DND-41 (cell line): ENCODE measurements around the gene TTBK2.

Experiments
- EZH2 ChIP-seq: IDR thresholded peaks from 3 replicates; pipeline ENCODE4 v1.6.1; 2012; ENCODE audit warnings: borderline replicate concordance, low read depth, mild to moderate bottlenecking, moderate library complexity, low read length, inconsistent platforms; ENCODE audit not compliant: severe bottlenecking
- TF ChIP-seq, protein P1 (sequence below): IDR thresholded peaks from 2 replicates; pipeline ENCODE4 v1.5.1; 2012; ENCODE audit warnings: borderline replicate concordance, low read length, moderate library complexity, mild to moderate bottlenecking; ENCODE audit not compliant: poor library complexity, severe bottlenecking; ENCODE audit errors: extremely low read depth

- TF ChIP-seq, protein P1, sequence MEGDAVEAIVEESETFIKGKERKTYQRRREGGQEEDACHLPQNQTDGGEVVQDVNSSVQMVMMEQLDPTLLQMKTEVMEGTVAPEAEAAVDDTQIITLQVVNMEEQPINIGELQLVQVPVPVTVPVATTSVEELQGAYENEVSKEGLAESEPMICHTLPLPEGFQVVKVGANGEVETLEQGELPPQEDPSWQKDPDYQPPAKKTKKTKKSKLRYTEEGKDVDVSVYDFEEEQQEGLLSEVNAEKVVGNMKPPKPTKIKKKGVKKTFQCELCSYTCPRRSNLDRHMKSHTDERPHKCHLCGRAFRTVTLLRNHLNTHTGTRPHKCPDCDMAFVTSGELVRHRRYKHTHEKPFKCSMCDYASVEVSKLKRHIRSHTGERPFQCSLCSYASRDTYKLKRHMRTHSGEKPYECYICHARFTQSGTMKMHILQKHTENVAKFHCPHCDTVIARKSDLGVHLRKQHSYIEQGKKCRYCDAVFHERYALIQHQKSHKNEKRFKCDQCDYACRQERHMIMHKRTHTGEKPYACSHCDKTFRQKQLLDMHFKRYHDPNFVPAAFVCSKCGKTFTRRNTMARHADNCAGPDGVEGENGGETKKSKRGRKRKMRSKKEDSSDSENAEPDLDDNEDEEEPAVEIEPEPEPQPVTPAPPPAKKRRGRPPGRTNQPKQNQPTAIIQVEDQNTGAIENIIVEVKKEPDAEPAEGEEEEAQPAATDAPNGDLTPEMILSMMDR = no peak
- no peak for TF ChIP-seq EZH2
Measured at GRCh38 chr15:42693942-42694341, 226.6 kb downstream of the TTBK2 start.
